COLO829 (cell line): ENCODE data around the gene RALGPS1.
"Not testable (repeated sequence)": the region's sequence is repeated elsewhere in the genome, so short reads cannot be mapped to it uniquely, and the experiment has no call there.

Experiments
- DNase-seq: peaks from one replicate; pipeline ENCODE4 v3.0.0; 2012; ENCODE audit warnings: low spot score

The RALGPS1 gene

DNA sequence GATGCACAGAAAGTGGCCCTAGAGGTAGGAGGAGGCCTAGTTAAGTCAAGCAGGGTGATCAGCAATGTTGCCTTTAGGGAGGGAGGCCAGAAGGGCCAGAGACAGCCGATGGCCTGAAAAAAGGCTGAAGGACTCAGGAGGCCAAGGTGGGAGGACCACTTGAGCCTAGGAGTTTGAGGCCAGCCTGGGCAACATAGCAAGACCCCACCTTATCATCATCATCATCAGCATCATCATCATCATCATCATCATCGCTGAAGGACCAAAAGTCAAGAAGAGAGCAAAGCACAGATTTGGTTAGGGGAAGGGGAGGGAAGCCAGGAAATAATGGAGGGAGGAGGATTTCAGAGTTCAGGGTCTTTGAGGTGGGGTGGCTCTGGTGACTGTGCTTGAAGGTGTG lies 74.3 kb downstream of the RALGPS1 start:
- DNase-seq = no peak

DNA sequence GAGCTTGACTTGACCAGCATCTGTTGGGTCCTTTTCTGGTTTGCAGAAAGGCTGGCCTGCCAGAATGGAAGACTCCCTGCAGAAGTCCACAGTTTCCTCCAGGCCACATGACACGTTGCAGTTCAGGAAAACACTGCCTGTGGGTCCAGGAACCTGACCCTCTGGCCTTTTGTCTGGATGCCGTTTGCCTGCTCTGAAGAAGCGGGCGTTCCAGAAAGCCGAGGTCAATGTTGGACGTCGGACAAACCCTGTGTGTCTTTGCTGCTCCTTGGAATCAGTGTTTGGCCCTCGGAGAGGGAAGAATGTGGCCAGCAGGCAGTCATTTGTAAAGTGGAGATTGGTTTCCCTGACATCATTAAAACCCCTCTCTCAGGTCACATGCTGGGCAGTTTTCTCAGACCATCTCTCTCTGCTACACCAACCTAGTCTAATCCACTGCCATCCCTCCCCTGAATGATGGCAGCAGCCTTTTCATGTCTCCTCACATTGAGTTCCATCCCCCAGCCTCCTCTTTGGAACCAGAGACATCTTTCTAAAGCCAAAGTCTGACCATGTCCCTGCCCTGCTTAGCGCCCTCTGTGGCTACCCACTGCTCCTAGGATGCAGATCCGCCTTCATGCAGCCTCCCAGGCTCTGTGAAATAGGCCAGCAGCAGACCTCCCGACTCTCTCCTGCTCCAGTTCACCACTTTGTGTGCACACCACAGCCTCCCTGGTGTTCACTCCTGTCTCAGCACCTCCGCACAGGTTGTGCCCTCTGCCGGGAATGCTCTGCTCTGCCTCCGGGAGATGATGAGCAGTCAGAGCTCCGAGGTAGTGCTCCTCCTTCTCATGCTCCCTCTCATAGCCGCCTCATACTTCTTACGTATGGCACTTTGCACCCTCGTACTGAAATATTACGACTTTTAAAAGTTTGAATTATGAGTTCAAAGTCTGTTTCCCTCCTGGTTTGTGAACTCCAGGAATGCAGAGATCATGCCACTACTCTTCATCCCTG lies 75.6 kb downstream of the RALGPS1 start:
- DNase-seq = no peak

DNA sequence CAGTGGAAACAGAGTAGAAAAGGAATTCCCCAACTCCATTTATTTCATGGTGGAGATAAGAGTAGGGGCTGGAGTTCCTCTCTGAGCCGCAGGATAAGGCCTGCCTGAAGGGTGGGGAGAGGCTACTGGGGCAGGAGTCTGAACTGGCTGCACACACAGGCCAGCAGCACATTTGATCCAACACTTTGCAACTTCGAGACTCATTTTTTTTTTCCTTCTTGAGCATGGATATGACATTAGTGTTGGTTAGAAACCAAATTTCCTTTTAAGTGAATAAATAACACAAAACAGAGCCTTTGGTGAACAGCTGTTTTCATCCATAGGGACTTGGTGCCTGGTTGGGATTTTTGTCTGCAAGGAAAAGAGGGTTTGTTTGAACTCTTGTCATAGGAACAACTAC lies 76.6 kb downstream of the RALGPS1 start:
- no peak for DNase-seq

DNA sequence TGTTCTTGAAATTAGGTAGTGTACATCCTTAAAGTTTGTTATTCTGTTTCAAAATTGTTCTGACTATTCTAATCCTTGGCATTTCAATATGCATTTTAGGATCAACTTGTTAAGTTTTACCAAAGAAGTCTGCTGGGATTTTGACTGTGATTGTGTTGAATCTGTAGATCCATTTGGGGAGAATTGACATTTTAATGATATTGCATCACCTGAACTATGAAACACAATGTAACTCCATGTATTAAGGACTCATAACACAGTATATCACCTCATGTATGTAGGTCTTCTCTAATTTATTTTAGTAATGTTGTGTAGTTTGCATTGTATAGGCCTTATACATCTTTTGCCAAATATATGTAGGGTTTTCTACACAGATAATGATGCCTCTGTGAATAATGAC lies 77.8 kb downstream of the RALGPS1 start:
- no peak for DNase-seq

DNA sequence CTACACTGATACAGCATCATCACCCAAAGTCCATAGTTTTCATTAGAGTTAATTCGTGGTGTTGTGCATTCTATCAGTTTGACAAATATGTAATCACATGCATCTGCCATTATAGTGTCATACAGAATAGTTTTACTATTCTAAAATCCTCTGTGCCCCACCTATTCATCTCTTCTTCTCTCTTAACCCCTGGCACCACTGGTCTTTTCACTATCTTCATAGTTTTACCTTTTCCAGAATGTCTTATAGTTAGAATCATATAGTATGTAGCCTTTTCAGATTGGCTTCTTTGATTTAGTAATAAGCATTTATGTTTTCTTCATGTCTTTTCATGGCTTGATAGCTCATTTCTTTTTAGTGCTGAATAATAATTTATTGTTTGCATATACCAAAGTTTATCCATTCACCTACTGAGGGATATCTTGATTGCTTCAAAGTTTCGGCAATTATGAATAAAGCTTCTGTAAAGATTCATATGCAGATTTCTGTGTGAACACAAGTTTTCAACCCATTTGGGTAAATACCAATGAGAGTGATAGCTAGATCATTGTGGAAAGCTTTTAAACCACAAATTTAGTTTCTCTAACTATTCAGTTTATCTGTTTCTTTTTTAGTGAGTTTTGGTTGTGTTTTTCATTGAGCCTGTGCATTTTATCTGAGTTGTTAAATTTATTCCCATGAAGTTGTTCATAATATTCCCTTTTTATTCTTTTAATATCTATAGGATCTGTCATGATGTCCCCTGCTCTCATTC lies 84.9 kb downstream of the RALGPS1 start:
- no peak for DNase-seq

DNA sequence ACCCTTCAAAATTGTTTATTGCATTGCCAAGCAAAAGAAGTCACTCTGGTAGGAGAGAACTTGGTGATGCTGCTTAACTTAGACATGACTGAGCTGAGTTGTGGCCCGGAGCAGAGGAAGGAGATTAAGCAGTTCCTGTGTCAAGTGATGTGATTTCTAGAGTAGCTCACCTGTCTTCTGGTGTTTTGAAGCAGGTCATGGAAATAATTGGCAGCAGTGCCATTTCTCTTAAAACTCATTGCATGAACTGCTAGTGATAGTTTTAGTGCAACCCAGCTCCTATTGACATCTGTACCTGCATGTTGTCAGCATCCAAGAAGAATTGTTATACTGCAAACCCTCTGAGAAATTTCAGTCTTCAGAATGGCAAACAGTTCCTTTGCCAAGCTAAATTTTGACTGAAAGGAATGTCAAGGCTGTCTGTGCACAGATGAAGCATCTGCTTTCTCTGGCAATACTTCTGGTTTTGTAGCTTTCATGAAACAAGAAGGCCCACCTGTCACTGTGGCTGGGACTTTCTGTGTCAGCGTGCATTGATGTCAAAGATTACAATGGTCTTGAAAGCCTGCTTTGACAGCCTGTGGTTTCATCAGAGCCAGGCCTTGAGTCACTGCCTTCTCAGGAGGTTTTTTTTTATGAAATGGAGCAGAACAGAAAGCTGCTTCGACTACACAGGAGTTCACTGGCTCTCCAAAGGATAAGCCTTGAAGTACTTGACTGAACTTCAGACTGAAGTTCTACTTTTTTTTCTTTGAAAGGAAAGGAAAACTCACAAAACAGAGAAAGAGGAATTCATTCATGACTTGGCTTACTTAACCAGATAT lies 90.6 kb downstream of the RALGPS1 start:
- no peak for DNase-seq

DNA sequence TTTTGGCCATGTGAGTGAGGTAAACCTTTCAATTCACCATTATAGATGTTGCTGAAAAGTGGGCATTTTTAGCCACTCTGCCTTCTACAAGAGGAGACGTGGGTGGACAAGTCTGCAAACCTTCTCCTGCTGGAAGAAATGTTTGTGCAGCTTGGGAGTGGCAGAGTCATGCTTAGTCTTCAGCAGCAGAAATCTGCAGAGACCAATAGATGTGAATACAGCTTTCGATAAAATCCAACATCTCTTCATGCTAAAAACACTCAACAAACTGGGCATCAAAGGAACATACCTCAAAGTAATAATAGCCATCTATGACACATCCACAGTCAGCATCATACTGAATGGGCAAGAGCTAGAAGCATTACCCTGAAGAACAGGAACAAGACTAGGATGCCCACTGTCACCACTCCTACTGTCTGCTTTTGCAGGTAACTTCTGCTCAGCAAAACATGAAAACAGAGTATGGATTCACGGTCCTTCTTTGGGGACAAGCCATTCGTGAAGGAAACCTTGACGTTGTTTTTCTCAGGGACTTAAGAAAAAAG lies 91.3 kb downstream of the RALGPS1 start:
- DNase-seq = no peak

DNA sequence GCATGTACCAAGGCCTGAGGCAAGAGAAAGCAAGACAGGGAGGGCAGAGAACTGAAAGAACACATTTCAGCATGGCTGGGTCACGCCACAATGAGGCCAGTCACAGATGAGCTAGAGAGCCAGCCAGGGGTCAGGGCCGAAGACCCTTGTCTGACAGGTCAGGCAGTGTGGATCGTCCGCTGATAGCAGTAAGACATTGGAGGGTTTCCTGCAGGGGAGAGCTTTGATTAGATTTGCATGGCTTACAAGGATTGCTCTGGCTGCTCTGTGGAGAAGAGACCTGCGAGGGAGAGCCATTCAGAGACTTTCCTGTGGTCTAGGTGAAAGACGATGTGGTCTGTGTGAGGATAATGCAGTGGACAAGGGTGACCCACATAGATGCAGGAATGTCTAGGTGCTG lies 93.1 kb downstream of the RALGPS1 start:
- no peak for DNase-seq

DNA sequence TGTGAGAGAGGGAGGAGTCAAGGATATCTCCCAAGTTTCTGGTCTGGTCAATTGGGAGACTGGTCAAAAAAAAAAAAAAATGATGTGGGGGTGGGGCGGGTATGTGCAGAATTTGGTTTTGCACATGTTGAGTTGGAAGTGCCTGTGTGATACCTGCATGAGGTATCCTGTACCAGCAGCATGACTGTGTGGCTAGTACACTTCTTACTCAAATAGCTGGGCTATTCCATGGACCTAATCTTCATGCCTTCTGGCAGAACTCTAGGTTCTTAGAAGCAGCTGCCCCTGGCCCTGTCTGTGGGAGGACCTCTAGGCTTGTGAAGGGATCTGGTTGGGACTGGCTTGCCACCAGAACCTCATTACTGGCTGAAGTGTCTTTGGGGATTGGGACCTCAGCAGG lies 93.5 kb downstream of the RALGPS1 start:
- DNase-seq = no peak

DNA sequence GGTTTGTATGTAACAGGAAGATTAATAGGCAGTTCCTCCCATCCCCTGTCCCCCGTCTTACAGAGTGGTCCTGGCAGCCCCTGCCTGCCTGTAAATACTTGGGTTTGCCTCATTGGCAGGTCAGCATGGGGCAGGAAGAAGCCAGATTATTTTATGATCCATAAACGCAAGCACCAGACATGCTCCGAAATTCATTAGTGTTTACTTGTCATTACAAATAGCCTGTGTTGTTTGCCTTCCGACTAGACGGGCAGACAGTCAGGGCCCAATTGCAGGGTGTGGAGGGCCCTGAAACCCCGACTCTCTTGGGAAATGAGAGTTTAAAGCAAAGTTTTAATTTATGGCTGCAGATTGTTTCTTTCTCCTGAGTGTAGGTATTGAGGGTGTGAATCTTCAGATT lies 97.2 kb downstream of the RALGPS1 start:
- no peak for DNase-seq

DNA sequence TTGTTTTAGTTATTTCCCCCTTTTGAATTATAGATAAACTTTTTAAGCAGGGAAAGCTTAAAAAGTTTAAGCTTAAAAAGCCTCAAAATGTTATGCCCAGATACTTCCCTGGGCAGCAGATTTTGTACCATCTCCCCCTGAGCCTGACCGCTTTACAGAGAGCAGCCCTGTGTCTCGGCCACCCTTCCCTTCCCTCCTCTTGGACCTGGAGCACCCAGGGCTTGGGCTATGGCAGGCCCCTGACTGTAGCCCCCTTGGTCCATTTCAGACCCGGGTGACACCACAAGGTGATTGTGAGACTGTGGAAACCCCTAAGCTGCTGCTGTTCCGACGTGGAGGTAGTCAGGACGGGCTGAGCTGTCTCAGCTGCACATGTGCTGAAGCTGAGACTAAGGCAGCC lies 97.7 kb downstream of the RALGPS1 start:
- DNase-seq = no peak

DNA sequence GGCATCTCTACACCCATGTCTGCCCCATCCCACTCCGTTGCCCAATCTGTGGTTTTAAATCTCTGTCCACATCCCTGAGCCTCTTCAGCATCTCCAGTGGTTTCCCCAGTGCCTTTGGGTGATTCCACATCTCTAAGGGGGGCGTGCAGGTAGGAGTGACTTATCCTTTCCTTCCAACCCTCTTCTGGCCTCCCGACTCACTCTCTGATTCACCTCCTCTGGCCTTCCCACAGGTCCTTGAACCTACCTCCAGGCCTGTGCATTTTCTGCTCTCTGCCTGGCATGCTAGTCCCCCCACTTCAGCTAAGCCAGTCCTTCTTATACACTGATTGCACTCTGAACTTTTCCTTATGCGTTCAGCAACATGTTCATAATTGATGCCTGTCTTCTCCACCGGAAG lies 99.0 kb downstream of the RALGPS1 start:
- DNase-seq = no peak

DNA sequence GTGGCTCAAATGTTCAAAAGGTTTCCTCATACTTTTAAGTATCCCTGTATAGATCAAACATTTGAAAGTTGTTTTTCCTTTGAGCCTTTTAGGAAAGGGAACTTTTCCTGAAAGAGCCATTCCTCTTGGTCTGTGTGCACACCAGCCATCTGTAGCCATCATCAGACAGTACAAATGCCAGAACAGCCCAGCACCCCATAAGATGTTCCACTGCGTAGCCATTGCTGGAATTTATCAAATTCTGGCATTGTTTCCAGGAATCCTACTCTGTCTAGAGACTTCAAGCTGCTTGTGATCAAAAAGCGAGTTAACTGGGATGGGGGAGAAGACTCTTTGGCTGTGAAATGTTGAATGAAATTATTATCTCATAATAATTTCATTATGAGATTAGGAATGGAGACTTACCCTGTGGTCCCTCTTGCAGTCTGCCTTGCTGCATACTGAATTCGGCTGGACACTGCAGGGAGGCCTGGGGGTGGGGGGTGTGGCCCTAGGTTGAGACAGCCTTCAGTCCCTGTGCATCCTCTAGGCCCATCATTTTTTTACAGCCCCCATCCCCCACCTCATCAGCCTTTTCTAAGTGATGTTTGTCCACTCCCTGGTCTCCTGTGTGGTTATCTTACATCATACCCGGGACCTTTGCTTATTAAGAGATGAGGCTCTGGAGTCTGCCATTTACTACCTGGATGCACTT lies 99.8 kb downstream of the RALGPS1 start:
- no peak for DNase-seq

DNA sequence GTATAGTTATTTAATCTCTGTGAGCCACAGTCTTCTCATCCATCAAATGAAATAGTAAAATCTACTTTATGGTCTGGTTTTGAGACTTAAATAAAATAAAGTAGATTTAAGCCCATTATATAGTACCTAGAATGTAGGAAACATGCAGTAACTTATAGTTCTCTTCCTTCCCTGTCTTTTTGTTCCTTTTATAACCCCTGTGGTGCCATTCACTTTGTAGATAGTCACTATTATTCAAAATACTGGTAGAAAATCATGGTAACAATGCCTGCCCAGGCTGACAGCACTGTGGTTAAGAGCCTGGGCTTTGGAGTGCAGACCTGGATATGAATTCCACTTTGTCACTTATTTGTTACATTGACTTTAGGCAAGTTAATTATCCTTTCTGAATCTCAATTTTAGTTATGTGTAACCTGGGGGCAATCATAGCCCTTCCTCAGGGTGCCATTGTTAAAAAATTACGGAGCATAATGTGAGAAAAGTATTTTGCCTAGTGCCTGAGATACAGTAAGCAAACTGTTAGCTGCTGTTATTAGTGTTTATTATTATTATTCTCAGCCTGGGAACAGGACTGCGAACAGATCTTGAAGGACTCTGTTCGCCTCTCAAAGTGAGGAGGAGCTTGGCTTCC lies 100.4 kb downstream of the RALGPS1 start:
- no peak for DNase-seq

DNA sequence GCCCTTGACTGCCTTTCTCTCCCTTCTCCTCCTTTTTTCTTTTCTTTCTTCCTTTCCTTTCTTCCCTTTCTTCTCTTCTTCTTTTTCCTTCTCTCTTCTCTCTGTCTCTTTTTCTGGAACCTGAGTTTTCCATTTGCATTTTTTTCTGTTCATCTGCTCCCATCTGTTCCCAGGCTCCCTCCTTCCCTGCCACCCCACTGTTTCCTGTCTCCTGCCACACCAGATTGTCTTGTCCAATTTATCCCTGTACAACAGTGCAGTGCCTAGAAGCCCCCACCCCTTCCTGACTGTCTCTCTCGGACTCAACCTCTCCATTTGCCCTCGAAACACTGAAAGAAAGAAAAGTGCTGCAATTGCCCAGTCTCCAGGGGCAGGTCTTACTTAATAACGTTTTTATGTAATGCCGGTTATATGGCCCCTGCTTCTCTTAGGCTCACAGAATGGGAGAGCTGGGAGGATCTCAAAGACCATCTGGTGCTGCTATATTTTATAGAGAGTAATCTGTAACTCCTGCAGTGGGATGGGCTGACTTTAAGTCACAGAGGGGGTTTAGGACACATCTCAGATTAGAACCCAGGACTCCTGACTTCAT lies 101.4 kb downstream of the RALGPS1 start:
- DNase-seq = no peak

DNA sequence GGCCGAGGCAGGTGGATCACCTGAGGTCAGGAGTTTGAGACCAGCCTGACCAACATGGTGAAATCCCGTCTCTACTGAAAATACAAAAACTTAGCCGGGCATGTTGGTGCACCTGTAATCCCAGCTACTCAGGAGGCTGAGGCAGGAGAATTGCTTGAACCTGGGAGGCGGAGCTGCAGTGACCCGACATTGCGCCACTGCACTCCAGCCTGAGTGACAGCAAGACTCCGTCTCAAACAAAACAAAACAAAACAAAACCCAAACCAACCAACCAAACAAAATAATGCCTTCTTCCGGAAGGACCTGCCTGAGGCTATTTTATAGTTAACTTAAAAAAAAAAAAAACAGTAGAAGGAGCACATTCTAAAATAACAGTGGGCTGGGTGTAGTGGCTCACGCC lies 103.4 kb downstream of the RALGPS1 start:
- not testable (repeated sequence) for DNase-seq

DNA sequence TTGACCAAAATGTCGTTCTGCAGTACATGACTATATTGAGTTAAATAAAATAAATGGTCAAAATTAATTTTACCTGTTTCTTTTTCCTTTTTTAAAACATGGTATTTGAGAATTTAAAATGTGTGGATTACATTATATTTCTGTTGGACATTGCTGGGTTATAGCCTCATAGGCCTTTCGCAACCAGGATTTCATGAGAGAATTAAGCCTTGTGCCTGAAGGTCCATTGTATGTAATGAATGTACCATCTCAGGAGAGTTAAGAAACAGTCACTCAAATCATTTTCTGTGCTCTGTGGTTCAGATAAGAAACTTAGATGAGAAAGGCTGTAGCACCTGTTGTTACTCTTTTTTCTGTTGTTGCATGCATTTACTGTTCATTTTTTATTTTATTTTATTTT lies 104.4 kb downstream of the RALGPS1 start:
- no peak for DNase-seq

DNA sequence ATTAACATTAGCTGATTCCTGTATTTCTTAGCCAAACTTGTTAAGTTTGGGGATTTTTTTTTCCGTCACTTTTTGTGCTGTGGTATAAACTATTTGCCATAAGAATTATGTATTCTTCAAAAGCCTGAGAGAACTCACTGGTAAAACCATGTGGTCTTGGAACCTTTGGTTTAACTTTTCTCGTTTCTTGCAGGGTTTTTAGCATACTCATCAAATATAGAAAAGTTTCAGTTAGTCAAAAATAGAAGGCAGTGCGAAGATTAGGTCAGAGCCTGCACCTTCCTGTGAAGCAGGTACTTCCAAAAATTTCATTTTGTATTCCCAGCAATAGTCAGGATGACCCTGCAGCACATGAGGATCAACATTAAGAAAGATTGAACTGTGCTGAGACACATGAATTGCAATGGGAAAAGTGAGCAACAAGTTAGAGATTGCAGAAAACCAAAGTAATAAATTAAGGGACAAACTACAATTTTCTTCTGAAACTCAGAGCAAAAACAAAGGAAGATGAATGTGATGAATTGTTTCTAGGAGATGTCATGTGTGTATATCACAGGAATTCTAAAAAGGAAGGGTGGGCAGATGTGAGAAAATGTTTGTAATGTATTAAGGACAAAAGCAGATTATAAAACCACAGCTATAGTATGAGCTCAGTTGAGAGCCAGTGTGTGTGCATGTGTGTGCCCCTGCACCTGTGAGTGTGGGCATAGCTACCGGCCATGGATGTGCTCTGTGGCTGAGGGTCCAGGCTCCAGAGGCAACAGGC lies 105.6 kb downstream of the RALGPS1 start:
- no peak for DNase-seq

DNA sequence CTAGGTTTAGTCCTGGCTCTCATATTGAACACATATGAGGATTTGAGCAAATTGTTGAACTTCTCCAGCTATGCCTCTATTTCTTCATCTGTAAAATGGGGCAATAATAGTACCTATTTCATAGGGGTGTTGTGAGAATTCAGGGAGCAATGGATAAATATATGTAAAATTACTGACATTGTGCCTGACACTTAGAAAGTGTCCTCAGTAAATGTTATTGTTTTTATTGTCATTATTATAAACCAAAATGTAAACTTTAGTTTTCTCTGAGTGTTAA lies 106.2 kb downstream of the RALGPS1 start:
- no peak for DNase-seq
